ENCODE data around the gene RHOU.

RHOU gene

DNA sequence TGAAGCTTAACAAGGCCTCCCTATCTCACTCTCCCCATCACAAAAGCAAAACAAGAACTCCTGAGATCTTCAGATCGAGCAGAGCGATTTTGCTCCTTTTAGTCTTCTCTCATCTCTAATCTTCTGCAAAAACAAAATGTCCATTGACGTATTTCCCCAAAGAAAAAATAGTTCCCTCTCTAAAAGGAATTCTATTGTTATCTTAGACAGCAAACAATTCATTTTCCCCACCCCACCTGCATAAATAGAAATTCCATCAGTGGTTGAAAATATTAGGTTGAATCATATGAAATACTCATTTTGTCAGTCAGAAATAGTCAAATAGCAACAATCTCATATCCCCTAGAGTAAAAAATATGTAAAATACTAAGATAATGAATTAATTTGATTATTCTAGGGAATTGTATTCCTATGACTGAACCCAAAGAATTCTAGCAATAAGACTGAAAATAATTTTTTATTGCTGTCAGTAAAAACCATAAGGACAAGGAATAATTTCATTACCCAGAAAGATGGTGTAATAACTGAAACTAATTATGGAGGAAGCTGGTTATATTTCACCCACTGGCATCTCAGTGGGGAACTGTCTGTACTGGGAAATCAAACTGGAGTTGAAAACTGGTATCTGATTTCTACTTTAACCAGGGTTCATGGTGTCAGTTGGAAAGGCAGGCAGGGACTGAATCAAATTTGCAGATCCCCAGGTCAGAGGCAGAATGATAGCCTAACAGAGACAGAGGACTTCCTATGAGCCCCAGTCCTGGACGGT, 51.3 kb downstream of the RHOU start:
- DNase-seq, result no peak

DNA sequence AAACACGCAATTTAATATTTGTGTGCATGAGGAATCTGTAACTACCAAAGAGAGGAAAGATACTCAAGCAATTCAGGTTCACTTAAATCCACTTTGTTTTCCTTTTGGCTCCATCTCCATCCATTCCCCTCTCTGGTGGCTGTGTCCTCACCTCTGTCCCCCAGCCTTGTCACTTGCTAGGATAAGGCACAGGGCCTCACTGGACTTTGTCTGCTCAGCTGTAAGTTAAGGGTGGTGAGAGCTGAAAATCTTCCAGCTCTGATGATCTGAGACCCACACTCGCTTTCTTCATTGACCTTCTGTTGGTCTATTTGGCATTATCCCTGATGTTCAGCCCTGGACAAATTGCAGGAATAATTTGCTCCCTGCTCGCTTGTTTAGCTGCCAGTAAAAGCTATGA, 56.5 kb downstream of the RHOU start:
- DNase-seq, result no peak

DNA sequence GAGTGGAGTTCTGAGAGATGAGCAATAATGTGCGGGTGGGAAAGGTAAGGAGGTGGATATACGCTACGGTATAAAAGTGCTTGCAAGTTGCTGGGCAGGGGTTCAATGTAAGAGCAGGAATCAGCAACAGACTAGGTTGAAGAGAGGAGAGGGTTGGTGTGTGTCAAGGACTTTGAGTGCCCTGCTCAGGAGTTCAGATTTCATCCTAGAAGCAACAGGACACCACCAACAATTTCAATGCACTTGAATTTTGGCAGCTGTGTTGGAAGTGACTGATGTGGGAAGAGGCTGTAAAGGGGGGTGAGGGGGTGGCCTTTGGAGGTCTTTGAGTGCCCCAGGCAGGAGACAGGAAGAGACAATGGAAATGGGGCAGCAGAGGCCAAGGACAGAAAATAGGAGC, 57.3 kb downstream of the RHOU start:
- no peak for DNase-seq

DNA sequence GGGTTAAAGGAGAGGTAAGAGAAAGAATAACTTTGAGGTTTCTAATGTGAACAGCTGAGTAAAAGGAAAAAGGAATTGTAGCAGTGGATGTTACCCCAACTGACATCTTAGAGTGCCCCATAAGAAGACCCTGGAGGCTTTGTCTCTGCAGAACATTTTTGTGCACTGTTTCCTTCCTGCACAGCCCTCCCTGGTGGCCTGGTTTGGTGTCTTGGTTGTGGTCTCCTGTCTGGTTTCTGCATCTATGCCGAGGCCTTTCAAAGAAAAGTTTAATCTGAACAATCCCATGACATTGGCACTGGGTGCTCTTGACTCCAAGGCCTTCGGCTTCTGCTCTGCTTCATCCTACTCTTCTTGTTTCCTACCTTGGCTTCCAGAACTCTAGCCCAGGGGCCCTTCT, 57.8 kb downstream of the RHOU start:
- DNase-seq, result no peak

DNA sequence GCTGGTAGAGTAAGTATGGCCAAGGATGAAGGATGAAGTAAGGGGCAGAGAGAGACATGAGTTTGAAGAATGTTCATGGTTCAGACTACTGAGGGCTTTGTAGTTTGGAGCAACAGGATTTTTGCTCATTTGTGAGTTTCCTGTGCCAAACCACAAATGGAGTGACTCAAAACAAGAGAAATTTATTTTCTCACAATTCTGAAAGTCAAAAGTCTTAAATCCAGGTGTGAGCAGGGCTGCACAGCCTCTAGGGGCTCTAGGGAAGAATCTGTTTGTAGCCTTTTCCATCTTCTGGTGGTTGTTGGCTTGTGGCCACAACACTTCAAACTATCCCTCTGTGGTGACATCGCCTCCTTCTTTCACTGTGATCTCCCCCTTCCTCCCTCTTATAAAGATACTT, 58.9 kb downstream of the RHOU start:
- peak; percentile 38 for DNase-seq

DNA sequence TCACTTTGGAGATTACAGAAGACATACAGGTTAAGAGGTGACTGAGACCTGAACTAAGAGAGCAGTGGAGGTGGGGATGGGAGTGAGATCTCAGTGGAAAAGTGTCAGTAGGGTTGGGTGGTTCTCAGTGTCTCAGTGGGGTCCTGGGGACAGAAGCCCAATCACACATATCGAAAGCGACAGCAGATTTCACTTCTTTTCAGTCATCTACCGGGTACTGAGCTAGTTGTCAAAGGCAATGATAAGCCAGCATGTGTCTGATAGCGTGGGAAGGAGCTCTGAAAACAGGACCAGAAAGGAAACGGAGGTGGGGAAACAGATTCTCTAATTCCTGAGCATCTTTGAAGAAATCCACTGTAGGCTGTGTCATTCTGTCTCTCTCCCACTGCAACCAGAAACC, 59.5 kb downstream of the RHOU start:
- no peak for DNase-seq

DNA sequence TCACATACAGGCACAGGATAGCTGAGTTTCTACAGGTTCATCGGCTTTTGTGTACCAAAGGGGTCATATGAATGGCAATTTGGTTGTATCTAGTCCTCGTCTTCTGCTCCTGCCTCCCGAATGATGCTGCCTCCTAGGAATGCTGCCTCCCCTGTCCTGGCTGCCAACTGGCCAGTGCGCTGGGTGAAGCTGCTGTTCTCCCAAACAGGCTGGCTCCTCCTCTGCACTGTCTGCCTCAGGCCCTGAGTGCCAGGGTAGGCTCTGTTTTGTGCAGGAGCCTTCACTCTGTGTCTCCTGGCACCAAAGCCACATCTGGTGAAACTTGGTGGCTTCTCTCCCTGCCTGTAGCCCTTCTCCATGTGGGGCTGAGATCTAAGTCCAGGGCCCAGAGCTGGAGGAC, 60.3 kb downstream of the RHOU start:
- DNase-seq, result no peak
